LNCAP (cell line): Measurements from ENCODE around the gene PTPRD.

ENCODE experiments used
- TF ChIP-seq, protein P1 (sequence below): fragments of 450-650 bp; IDR thresholded peaks from 2 replicates; pipeline ENCODE4 v1.5.1; 2017; ENCODE audit warnings: mild to moderate bottlenecking

Gene PTPRD

GRCh38 chr9:8772302-8772701 lies 1840.5 kb downstream of the PTPRD start:
- TF ChIP-seq, protein P1, sequence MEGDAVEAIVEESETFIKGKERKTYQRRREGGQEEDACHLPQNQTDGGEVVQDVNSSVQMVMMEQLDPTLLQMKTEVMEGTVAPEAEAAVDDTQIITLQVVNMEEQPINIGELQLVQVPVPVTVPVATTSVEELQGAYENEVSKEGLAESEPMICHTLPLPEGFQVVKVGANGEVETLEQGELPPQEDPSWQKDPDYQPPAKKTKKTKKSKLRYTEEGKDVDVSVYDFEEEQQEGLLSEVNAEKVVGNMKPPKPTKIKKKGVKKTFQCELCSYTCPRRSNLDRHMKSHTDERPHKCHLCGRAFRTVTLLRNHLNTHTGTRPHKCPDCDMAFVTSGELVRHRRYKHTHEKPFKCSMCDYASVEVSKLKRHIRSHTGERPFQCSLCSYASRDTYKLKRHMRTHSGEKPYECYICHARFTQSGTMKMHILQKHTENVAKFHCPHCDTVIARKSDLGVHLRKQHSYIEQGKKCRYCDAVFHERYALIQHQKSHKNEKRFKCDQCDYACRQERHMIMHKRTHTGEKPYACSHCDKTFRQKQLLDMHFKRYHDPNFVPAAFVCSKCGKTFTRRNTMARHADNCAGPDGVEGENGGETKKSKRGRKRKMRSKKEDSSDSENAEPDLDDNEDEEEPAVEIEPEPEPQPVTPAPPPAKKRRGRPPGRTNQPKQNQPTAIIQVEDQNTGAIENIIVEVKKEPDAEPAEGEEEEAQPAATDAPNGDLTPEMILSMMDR: no peak

- TF ChIP-seq, protein P1: no peak
Observed at GRCh38 chr9:8769153-8769552, 1843.6 kb downstream of the PTPRD start.

- TF ChIP-seq, protein P1: no peak
Observed at GRCh38 chr9:8766096-8766495, 1846.7 kb downstream of the PTPRD start.

DNA sequence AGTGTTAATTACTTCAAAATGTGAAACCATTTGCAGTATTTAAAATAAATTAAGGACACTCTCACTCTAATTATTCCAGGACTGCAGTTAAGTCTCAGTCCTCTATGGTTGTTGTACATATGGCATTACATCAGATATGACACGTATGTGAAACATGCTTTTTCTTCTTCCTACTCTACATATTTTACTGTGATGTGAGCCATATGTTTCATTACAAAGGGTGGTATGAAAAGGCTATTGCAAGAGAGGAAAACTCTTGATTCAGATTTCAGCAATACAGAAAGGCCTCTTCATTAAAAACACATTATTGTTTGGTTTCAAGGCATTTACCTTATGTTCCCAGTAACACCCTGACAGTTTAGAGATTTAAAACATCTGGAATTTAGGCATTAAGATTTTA lies 1848.8 kb downstream of the PTPRD start:
- TF ChIP-seq, protein P1: no peak

- TF ChIP-seq, protein P1: no peak
Observed at GRCh38 chr9:8762479-8763085, 1850.2 kb downstream of the PTPRD start.

GRCh38 chr9:8760000-8760767 lies 1852.6 kb downstream of the PTPRD start:
- TF ChIP-seq, protein P1: no peak

- TF ChIP-seq, protein P1: no peak
Observed at GRCh38 chr9:8757881-8758280, 1854.9 kb downstream of the PTPRD start.
